SK-N-SH treated with all-trans-retinoic acid at 6 μM for 48 hours (cell line): ENCODE results near the gene DOHH.

ENCODE experiments used
- ARNTL ChIP-seq: fragments of 450-650 bp; formaldehyde crosslinking; IDR thresholded peaks from 2 replicates; pipeline ENCODE4 v1.5.0; 2020; ENCODE audit warnings: low read depth, mild to moderate bottlenecking, moderate library complexity, borderline replicate concordance
- PPARA ChIP-seq: fragments of 250-450 bp; sonication (Bioruptor Pico); IDR thresholded peaks from 2 replicates; pipeline ENCODE4 v1.5.0; 2020; ENCODE audit warnings: mild to moderate bottlenecking, borderline replicate concordance
- TCF4 ChIP-seq: fragments of 250-450 bp; sonication (Bioruptor Pico); IDR thresholded peaks from 2 replicates; pipeline ENCODE4 v1.8.0; 2021; ENCODE audit warnings: mild to moderate bottlenecking, moderate library complexity, borderline replicate concordance
- TF ChIP-seq, protein P1 (sequence below): fragments of 250-450 bp; sonication (Bioruptor Pico); IDR thresholded peaks from 2 replicates; pipeline ENCODE4 v1.5.1; 2020; ENCODE audit warnings: low read depth, mild to moderate bottlenecking, moderate library complexity

DNA sequence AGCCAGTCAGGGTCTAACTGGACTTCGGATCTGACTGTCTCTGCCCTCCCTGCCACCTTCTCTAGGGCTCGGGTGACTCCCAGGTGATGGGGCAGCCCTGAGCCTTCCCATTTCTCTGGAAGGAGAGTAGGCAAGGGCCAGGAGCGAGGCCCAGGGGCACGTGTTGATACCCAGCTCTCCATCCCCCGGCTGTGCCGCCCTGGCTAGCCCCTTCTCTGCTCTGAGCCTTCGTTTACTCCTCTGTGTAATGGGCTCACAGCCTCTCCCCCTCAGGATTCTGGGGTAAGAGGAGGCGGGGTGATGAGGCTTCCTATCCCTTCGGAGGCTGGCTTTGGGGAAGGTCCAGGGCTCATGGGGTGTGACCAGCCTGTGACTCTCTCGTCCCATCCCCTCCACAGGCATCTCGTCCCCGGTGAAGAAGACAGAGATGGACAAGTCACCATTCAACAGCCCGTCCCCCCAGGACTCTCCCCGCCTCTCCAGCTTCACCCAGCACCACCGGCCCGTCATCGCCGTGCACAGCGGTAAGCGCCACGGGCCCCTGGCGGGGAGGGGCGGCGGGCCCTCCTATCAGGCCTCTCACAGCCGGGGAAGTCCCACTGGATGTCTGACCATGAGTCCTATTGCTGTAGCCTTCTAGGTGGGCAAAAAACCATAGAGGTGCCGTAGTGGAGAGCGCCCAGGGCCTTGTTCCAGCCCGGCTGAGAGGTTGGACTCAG lies 51.7 kb downstream of the DOHH start:
- TF ChIP-seq ARNTL (CRISPR knock-in tag) (no peak), TCF4 (no peak), PPARA (no peak)
- TF ChIP-seq, protein P1, sequence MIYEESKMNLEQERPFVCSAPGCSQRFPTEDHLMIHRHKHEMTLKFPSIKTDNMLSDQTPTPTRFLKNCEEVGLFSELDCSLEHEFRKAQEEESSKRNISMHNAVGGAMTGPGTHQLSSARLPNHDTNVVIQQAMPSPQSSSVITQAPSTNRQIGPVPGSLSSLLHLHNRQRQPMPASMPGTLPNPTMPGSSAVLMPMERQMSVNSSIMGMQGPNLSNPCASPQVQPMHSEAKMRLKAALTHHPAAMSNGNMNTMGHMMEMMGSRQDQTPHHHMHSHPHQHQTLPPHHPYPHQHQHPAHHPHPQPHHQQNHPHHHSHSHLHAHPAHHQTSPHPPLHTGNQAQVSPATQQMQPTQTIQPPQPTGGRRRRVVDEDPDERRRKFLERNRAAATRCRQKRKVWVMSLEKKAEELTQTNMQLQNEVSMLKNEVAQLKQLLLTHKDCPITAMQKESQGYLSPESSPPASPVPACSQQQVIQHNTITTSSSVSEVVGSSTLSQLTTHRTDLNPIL (CRISPR knock-in tag): no peak
